ENCODE measurements around the gene BAHD1.

The BAHD1 gene

GRCh38 chr15:40454904-40455391 lies 14.2 kb downstream of the BAHD1 start:
- Histone ChIP-seq H3K27me3 (ENCODE audit: insufficient read depth, poor library complexity, severe bottlenecking) (no peaks in the 10 kb centered on the region), H3K4me1 (ENCODE audit: insufficient read depth, poor library complexity, severe bottlenecking) (peaks cover 26% of the 10 kb centered on the region), H3K4me3 (ENCODE audit: severe bottlenecking) (no peak overlapping the region), H3K36me3 (ENCODE audit: low read depth) (no peaks in the 10 kb centered on the region), H3K9me3 (ENCODE audit: severe bottlenecking) (no peaks in the 10 kb centered on the region), H3K27ac (ENCODE audit: poor library complexity, severe bottlenecking) (peak overlapping the region; percentile 43)
- no peak for TF ChIP-seq CTCF (IDR thresholded peaks at IDR 0.05; ENCODE audit: poor library complexity, severe bottlenecking)
- ATAC-seq (ENCODE audit: low read depth): peak; percentile 52
- DNase-seq (ENCODE audit: low spot score): no peak

- no peaks in the 10 kb centered on the region for H3K36me3 ChIP-seq (ENCODE audit: low read depth)
- DNase-seq (ENCODE audit: low spot score) (no peak), ATAC-seq (ENCODE audit: low read depth) (peak; percentile 72)
- H3K9me3 ChIP-seq (ENCODE audit: severe bottlenecking): no peaks in the 10 kb centered on the region
- peaks cover 26% of the 10 kb centered on the region for H3K4me1 ChIP-seq (ENCODE audit: insufficient read depth, poor library complexity, severe bottlenecking)
- H3K27me3 ChIP-seq (ENCODE audit: insufficient read depth, poor library complexity, severe bottlenecking): no peaks in the 10 kb centered on the region
- no peak for TF ChIP-seq CTCF (IDR thresholded peaks at IDR 0.05; ENCODE audit: poor library complexity, severe bottlenecking)
- peak overlapping the region; percentile 43 for H3K27ac ChIP-seq (ENCODE audit: poor library complexity, severe bottlenecking)
- H3K4me3 ChIP-seq (ENCODE audit: severe bottlenecking): no peak overlapping the region
Observed at GRCh38 chr15:40456299-40456712, 15.6 kb downstream of the BAHD1 start.

- TF ChIP-seq CTCF (IDR thresholded peaks at IDR 0.05; ENCODE audit: poor library complexity, severe bottlenecking): no peak
- Histone ChIP-seq H3K27me3 (ENCODE audit: insufficient read depth, poor library complexity, severe bottlenecking) (no peaks in the 10 kb centered on the region), H3K4me3 (ENCODE audit: severe bottlenecking) (no peak overlapping the region), H3K9me3 (ENCODE audit: severe bottlenecking) (no peaks in the 10 kb centered on the region), H3K4me1 (ENCODE audit: insufficient read depth, poor library complexity, severe bottlenecking) (peaks cover 26% of the 10 kb centered on the region), H3K27ac (ENCODE audit: poor library complexity, severe bottlenecking) (peak overlapping the region; percentile 43), H3K36me3 (ENCODE audit: low read depth) (no peaks in the 10 kb centered on the region)
- ATAC-seq (ENCODE audit: low read depth) (peak; percentile 8), DNase-seq (ENCODE audit: low spot score) (no peak)
Observed at GRCh38 chr15:40456738-40457137, 16.0 kb downstream of the BAHD1 start.

GRCh38 chr15:40458495-40459371 lies 18.0 kb downstream of the BAHD1 start:
- H3K4me3 ChIP-seq (ENCODE audit: severe bottlenecking): no peak overlapping the region
- no peak overlapping the region for H3K27ac ChIP-seq (ENCODE audit: poor library complexity, severe bottlenecking)
- H3K9me3 ChIP-seq (ENCODE audit: severe bottlenecking): no peaks in the 10 kb centered on the region
- DNase-seq (ENCODE audit: low spot score) (no peak), ATAC-seq (ENCODE audit: low read depth) (no peak)
- TF ChIP-seq CTCF (IDR thresholded peaks at IDR 0.05; ENCODE audit: poor library complexity, severe bottlenecking): no peak
- peaks cover 26% of the 10 kb centered on the region for H3K4me1 ChIP-seq (ENCODE audit: insufficient read depth, poor library complexity, severe bottlenecking)
- no peaks in the 10 kb centered on the region for H3K27me3 ChIP-seq (ENCODE audit: insufficient read depth, poor library complexity, severe bottlenecking)
- peaks cover 15% of the 10 kb centered on the region for H3K36me3 ChIP-seq (ENCODE audit: low read depth)

Data from RWPE2 (cell line).